GM21529 (cell line): ENCODE results near the gene PSMD13.
"Not testable (repeated sequence)": the region's sequence is repeated elsewhere in the genome, so short reads cannot be mapped to it uniquely, and the experiment has no call there.

Experiments used
- ATAC-seq: cut with Tn5 transposase; IDR thresholded peaks from one replicate; pipeline ENCODE4 v1.9.1; 2021; ENCODE audit not compliant: unreplicated experiment

The PSMD13 gene

GRCh38 chr11:285894-286220 lies 49.1 kb downstream of the PSMD13 start:
- ATAC-seq, result no peak

- ATAC-seq, result not testable (repeated sequence)
Measured at GRCh38 chr11:286977-287820, 50.4 kb downstream of the PSMD13 start.

GRCh38 chr11:287821-288477 lies 51.2 kb downstream of the PSMD13 start:
- ATAC-seq, result no peak

- no peak for ATAC-seq
Measured at GRCh38 chr11:288478-289397, 52.0 kb downstream of the PSMD13 start, which contains the start of gene PGGHG. Gene PGGHG, plus strand, starts transcription at chr11:289126. Its CDS starts 691 bp downstream, at chr11:289817.

- no peak for ATAC-seq
Measured at GRCh38 chr11:289398-289711, 52.6 kb downstream of the PSMD13 start.

- ATAC-seq, result no peak
Measured at GRCh38 chr11:289712-290620, 53.2 kb downstream of the PSMD13 start.

GRCh38 chr11:290621-291231 lies 54.0 kb downstream of the PSMD13 start:
- no peak for ATAC-seq

GRCh38 chr11:291281-292210 lies 54.8 kb downstream of the PSMD13 start:
- ATAC-seq, result no peak

- no peak for ATAC-seq
Measured at GRCh38 chr11:292211-293121, 55.7 kb downstream of the PSMD13 start.

GRCh38 chr11:293271-293851 lies 56.6 kb downstream of the PSMD13 start:
- no peak for ATAC-seq

GRCh38 chr11:293852-294661 lies 57.3 kb downstream of the PSMD13 start:
- no peak for ATAC-seq

GRCh38 chr11:294780-295179 lies 58.0 kb downstream of the PSMD13 start:
- ATAC-seq, result no peak

- no peak for ATAC-seq
Measured at GRCh38 chr11:295351-296170, 58.8 kb downstream of the PSMD13 start.

GRCh38 chr11:296171-297050 lies 59.6 kb downstream of the PSMD13 start:
- ATAC-seq, result no peak

- no peak for ATAC-seq
Measured at GRCh38 chr11:297051-297585, 60.3 kb downstream of the PSMD13 start.
